DMS153 treated with DMSO at 0.1 percent for 48 hours (cell line): ENCODE results near the gene FAM13B.
"Not testable (repeated sequence)": the region's sequence is repeated elsewhere in the genome, so short reads cannot be mapped to it uniquely, and the experiment has no call there.

Experiments used
- DNase-seq: peaks from one replicate; lab custom pipeline; 2025; ENCODE audit not compliant: unreplicated experiment; lab: John Stamatoyannopoulos, UW

The FAM13B gene

DNA sequence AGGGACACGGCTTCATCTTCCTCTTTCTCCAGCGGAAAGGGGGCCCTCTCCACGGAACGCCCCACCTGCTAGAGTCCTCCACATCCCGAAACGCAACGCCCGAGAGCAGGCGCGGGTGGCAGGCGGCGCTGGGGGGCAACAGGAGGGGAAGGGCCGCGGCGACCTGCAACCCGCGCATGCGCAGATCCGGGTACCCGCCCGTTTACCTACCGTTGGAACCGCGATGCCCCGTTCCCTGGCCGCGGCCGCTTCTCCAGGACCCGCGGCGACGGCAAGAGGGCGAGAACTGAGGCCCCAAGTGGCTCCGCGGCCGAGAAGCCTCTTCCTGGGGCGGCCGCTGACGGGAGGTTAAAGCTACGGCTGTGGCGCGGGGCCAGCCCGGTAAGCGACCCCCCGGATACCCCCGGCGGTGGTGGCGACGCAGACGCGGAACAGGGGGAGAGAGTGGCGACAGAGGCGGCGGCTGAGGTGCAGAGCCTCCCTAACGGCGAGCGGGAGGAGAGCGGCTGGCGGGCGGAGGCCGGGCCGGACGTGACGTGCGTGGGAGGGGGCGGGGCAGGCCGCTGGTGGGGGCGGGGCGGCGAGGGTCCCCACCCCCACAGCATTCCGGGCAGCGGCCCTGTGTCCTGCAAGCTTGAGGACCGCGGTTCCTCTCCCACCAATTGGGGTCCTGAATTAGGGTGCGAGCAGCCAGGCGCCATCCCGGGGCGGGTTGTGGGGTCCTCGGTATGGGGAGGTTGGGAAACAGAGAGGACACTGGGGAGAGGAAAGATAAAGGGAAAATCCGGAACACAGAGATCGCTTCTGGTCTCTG is at the start of gene FAM13B:
TSS of gene FAM13B (minus strand) at position 508 of the 814 bp plus-strand sequence. CDS start 13,968 bp downstream, outside the sequence.
- peak; percentile 16 for DNase-seq

DNA sequence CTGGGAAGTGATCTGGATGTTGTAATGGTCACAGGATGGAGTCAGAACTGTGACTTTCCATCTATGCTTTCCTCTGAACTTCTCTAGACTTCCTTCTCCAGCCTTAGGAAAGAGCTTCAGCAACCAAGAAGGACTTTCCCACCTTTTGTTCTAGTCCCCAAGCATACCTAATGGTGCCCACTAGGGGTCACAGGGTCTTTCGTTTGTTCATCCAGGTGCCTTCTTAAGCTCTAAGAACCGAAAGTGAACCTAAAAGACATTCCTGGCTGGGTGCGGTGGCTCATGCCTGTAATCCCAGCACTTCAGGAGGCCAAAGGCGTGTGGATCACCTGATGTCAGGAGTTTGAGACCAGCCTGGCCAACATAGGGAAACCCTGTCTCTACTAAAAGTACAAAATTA is 49.2 kb upstream of the FAM13B start:
- DNase-seq = no peak

DNA sequence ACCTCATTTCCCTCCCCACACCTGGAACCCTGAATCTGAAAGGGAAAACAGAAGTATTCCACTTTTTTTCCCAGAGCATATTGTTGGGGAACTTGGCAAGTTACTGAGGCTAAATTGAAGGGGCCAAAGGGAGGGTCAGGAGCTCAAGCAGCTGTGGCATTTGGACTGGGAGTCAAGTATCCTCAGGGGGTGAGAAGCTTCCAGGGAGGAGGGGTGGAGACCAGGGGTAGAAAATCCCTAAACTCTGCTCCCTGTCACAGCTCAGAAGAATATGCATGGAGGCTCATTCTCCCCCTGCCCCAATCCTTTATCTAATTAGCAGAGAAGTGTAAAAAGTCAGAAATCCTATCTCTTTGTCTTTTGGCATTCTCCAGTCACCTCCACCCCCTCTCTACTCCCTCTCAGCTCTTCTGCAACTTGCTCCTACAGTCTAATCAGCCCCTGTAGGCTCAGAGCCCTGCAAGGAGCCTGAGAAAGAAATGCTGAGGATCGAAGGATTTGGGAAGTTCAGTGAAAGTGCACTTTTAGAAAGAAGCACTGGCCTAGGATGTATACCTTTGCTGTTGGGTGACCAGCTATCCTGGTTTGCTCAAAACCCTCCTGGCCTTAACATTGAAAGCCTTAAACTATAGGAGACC is 45.2 kb upstream of the FAM13B start:
- no peak for DNase-seq

DNA sequence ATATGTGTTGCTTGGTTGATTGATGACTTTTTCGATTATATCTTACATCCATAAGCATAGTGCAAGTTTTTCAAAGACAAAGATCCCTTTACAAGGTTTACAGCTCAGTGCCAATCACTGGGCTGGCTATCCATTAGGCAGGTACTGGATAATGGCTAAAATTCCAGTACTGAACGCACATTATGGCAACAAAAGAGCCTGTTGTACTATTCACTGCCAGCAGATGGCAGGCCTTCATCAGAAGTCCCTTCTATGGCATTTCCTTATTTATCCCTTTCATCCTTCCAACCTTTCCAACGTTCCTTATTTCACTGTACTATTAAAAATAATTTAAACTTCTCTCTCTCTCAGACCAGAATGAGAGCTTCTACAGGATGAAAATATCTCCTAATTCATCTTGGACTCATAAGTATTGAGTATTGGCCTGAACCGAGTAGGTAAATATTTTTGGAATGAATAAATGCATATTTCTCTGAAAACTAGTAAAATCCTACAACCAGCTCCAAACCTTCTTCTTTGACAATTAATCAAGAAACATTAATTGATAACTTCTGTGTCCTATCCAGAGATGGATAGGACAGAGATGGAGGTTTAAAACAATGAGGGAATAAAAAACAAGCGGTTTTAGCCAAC is 44.3 kb upstream of the FAM13B start:
- DNase-seq = peak; percentile 4

DNA sequence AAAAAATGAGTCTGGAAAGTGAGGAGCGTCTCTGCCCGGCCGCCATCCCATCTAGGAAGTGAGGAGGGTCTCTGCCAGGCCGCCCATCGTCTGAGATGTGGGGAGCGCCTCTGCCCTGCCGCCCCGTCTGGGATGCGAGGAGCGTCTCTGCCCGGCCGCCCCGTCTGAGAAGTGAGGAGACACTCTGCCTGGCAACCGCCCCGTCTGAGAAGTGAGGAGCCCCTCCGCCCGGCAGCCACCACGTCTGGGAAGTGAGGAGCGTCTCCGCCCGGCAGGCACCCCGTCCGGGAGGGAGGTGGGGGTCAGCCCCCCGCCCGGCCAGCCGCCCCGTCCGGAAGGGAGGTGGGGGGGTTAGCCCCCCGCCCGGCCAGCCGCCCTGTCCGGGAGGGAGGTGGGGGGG is 37.1 kb upstream of the FAM13B start:
- DNase-seq = not testable (repeated sequence)

DNA sequence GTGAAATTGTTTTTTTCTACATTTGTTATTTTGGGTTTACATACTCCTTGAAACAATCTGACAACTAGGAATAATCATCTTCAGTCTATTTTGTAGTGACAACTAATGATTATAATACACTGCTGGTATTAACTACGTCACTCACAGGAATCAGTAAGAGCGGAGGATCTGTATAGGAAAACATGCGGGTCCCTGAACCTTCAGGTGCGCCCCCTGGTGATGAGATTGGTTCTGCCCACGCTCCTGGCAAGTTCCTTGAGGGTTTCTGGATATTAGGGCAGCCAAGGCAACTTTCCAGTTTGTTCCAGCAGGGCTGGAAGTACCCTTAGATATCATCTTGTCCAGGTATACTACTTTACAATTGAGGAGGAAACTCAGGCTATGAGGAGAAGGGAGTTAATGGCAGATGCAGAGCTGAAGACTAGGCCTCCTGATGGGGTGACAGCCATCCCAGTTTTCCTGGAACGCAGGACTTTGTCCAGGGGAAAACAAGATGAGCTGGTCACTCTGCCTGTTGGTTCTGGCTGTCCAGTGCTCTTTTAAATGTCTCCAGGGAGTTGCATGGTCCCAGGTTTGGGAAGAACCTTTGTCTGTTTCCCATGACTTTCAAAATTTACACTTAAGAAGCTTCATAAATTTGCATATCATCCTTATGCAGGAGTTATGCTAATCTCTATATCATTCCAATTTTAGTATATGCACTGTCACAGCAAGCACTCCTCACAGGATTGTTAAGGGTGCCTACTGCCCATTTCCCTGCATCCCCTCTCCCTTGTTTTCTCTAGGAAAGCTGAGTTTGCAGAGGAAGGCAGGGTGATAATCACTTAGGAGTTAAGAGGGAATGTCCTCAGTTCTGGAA is 36.1 kb upstream of the FAM13B start:
- DNase-seq = peak; percentile 0

DNA sequence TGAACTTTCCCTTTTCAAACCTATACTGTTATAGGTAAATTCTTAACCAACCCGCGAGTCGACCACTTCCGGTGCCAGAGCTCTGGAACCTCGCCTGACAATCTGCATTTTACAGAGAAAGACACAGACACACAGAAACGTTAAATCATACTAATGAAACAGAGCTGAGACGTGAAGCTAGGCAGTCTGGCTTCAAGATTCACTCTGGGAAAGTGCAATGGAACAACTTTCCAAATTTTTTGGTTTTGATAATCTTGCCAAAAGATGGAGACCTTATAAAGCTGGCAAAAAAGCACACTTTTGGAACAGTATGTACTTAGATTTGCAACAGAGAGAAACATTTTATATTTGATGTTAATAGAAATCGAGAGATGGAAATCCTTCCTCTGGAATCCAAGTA is 35.1 kb upstream of the FAM13B start:
- no peak for DNase-seq

DNA sequence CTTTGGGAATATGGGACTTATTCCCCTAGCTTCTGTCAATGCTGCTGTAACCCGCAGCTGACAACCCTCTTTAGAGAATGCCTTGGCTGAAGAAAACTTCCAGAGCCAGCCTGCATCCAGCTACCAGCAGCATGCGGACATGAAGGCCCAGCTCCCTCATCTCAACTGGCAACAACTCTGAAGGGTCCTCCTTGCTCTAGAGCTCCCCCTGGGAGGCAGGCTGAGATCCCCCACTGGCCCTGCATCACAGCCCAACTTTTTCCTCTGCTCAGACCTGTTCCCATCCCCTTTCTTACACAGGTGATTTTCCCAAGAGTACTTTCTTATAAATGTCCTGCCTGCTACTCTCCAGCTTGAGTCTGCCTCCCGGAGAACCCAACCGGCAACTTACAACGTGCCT is 32.2 kb upstream of the FAM13B start:
- no peak for DNase-seq

DNA sequence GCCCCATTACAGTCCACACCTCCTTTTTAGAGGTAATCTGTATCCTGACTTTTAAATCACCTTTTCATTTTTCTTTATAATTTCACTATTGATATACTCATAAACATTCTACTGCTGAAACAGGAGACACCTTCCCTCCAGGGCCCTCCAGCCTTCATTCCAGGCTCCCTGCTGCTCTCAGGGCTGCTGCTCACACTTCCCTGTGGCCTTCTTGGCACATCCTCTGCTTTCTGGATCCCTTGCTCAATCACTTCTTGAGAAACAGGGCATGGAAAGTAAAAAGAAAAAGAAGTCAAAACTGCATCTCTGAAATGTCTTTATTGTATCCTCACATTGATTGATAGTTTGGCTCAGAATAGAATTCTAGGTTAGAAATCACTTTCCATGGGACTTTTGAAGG is 31.6 kb upstream of the FAM13B start:
- DNase-seq = no peak

DNA sequence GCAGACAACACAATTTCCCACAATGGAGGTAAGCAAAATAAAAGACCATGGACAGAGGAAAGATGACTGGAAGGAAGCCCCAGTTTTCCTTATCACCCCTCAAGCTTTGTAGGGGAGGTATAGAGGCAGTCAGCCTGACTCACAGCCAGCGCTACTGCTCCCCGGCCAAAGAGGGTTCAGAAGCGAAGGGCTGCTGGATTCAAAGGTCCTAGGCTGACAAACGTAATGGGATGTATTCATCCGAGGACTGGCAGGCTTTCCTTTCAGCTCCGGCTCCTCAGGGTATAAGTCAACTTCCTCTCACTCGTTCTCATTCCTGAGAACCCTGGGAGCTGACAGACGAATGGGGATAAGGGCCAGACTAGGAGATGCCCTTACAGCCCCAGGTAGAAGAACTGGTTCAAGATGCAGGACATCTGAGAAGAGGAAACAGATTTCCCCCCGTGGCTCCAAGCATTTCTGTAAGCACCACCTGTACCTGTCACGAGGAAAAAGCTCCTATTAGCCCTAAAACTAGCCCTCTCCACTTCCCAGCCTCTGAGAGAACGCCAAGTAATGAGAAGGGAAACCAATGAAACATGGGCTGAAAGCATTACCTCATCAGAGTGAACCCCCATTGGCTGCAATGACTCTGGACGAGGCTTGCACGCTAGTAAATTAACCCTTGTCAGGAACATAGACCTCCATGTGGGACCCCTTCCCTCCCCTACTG is 22.1 kb upstream of the FAM13B start:
- no peak for DNase-seq

DNA sequence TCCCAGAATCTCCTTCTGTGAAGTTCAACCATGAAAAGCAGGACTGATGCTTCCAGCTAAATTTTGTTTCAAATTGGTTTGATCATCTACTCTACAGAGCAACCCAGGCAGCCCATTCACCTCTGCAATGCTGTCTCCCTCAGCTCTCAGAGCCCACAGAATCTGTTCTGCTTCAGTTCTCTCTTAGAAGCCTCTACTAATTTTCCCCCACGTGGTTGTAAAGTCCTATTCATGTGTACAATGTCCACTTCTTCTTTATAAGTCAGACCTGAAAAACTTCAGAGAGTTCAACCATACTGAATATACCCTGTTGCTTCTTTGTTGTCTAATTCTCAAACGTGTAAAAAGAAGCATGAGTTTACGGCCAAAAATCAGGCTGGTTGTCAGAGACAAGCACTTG is 21.3 kb upstream of the FAM13B start:
- DNase-seq = no peak

DNA sequence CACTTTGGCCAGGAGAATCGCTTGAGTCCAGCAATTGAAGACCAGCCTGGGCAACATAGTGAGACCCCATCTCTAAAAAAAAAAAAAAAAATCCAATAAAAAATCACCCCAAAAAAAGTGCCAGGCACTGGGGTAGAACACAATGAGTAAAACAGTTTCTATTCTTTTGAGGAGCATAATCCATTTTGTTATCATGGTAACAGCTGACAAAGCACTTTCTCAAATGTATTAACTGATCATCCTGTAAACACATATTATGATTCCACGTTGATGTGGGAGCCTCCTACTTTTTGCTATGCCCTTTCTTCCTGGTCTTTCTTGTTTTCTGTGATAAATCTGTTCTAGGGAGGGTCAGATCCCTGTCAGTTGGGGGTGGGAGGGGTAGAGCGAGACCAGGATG is 20.7 kb upstream of the FAM13B start:
- DNase-seq = no peak

DNA sequence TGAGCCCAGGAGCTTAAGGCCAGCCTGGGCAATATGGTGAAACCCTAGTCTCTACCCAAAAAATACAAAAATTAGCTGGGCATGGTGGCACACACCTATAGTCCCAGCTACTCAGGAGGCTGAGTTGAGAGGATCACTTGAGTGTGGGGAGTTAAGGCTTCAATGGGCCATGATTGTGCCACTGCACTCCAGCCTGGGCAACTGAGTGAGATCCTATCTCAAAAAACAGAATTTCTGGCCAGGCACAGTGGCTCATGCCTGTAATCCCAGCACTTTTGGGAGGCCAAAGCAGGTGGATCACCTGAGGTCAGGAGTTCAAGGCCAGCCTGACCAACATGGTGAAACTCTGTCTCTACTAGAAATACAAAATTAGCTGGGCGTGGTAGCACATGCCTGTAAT is 19.8 kb upstream of the FAM13B start:
- not testable (repeated sequence) for DNase-seq

DNA sequence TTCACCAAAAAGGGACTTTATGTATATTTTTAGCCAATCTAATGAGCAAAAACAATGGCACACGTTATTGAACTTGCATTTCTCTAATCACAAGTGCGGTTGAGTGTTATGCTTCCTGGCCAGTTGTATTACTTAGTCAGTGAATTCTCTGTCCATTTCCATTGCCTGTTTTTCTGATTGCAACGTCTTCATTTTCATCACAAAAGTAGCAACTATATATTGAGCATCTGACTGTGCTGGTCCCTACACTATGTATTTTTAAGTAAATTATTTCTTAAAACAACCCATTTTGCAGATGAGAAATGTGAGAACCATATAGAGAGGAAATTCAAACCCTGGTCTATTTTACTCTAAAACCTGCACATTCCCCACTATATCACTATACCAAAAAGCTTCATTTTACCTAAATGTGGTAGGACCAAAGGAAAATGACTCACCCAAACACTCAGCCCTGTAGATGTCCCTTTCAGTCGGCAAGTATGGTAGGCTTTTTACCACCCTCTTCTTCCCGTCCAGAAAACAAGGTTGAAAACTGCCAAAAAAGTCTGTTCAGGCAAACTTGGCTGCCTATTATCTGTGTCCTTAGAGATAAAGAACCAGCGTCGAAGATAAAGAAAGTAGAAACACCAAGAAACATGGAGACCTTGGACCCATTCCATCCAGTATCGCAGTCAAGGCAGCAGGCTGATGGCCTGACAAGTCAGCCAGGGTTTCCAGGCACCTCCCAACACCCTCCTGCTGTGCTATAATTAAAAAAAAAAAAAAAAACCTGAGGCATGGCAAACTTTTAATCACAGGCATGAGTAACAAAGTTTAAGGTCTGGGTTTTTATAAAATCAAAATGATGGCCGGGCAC is 18.8 kb upstream of the FAM13B start:
- DNase-seq = no peak

DNA sequence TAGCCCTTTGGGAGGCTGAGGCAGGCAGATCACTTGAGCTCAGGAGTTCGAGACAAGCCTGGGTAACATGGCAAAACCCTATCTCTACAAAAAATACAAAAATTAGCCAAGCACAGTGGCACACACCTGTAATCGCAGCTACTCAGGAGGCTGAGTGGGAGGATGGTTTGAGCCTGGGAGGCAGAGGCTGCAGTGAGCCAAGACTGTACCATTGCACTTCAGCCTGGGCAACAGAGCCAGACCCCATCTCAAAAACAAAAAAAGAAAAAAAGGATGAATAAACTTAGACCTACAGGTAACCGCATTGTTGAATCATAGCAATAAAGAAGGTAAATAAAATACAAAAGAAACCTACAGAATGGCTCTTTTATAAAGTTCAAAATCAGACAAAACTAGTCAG is 12.4 kb upstream of the FAM13B start:
- DNase-seq = not testable (repeated sequence)

DNA sequence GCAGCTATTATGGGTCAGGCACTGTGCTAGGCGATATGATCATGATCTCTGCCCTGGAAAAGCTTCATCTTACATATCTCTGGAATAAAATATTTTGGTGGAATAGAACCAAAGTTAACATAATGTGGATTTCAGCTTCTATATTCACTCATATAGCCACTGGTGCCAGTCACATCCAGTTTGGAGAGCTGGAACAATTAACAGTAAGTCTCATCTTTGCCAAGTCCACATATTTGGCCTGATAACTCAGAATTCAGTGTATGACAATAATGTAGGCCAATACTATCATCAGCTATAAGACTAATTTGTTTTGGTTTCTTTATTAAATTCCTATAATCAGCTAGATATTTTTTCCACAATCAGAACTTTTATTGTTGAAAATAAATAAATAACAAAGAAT is 5.9 kb upstream of the FAM13B start:
- DNase-seq = no peak

DNA sequence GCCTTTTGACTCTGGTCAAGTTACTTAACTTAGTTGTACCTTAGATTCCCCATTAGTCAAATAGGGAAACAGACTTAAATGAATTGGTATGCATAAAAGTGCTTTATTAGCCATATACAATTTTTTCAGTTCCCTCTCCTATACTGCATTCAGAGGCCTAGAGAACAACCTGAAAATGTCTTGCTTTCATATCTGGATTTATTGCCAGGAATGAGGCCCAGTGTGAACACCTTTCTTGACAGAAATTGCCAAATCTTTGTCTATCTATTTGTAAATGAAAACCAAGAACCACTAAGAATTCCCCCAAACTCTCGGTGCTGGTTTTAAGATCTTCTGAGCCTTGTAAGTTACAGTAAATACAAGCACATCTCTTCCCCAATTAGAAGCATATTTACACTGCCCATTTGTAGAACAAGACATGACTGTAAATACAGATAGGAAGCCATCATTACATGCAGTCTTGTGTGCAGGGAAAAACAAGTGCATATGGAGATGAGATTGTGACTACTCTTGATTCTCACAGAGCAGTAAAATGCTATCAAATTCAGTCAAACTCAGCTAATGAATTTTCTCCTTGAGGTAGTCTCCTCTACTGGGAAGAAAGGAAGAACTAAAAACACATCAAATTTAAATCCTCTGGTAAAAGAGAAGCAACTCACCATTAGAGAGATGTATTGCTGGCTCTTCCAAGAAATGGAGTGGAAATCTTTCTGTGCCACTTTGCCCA is 5.2 kb upstream of the FAM13B start:
- DNase-seq = no peak

DNA sequence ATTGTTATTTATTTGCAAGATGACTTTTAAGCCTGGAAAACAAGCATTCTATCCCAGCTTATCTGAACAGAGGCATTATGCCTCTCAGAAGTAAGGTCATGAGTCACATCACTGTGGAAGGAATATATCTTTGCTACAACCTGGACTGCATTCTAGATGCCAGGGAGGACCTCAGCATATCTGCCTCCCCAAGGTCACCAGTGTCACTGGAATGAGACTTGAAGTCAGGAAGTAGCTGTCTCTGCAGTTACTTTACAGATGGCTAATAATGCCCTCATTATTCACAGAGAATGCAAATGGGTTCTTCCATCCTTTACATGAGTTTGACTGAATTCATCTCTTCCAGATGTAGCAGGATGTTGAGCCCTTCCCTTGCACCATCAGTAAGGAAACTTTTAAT is 4.4 kb upstream of the FAM13B start:
- DNase-seq = no peak
